Mammary microvascular endothelial cell (primary cell): Measurements from ENCODE around the gene CHTF8. TPM values are rescaled to one million over a fixed set of nuclear protein-coding genes. Genes with fewer than 3 reads are reported as not detected.

Experiments
- total RNA-seq: library from RNA; depleted of rRNA; stranded (reverse); fragments of >200 nt; gene quantifications from 2 replicates; pipeline ENCODE4 v1.2.3, GENCODE V29; 2015

The CHTF8 gene, protein sequence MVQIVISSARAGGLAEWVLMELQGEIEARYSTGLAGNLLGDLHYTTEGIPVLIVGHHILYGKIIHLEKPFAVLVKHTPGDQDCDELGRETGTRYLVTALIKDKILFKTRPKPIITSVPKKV
- total RNA-seq: 58.7 and 60.9 TPM in 2 replicates

GRCh38 chr16:69132424-69133252 is at the start of gene CHTF8, which contains the start of gene UTP4:
Gene CHTF8 (minus strand): TSS chr16:69132588. CDS start chr16:69121458, 11,130 bp downstream.
Gene UTP4 (plus strand): TSS chr16:69132649. CDS start chr16:69133460, 811 bp downstream.

DNA sequence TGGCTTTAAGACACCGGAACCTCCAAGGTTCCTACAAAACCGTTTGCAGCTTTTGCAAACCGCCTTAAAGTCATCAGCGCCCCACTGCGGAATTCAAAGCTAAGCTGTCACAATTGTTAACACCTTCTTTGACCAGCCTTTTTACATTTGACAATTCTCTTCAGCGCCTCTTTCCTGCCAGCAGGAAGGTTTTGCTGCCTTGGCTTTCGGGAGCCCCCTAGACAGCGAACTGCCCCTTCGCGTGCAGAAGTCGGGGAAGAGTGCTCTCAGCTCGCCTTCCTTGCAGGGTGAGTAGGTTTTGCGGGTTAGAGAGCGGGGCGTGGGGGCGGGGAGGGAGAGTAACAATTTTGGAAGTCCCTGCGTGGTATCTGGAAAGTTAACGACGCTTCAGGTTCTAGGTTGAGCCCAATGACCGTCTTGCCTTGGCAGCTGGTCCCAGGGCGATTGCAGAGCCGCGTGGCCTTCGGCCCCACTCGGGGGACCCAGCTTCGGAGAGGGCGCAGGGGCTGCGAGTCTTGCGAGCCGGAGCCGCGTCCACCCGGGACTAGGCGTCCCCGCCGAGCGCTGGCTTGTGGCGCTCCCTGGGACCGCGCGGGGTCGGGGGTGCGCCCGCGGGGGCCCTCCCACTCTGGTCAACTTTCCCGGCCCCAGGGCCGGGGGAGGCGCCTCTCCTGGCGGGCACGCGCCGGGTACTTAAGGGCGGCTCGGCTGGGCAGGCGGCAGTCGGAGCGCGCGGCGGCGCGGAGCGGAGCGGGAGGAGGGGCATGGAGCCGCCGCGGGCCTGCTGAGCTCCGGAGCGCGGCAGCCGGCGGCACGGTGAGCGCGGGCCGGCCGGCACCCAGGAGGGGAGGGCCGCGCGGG is 26.7 kb downstream of the CHTF8 start, which contains the start of gene HAS3:
Gene HAS3, plus strand, starts transcription at position 153 of the 861 bp plus-strand sequence. CDS start 3,743 bp downstream, outside the sequence.

Other genes starting within 250 kb of the CHTF8 start
- gene HAS3, start 26.9 kb downstream of the CHTF8 start, total RNA-seq: 0.15 and 1.1 TPM in 2 replicates
- 20.5 and 23.1 TPM in 2 replicates for gene UTP4, start 61 bp upstream of the CHTF8 start, total RNA-seq
- 32.6 and 75.7 TPM in 2 replicates for gene SNTB2, start 54.6 kb upstream of the CHTF8 start, total RNA-seq
- gene VPS4A, start 178.8 kb upstream of the CHTF8 start, total RNA-seq: 38.4 and 41.5 TPM in 2 replicates
- gene PDF, start 198.0 kb upstream of the CHTF8 start, total RNA-seq: 22.1 and 22.5 TPM in 2 replicates
- 30.9 and 34.4 TPM in 2 replicates for gene COG8, start 207.0 kb upstream of the CHTF8 start, total RNA-seq
- 34.6 and 36.5 TPM in 2 replicates for gene NIP7, start 207.2 kb upstream of the CHTF8 start, total RNA-seq
- gene TMED6, start 219.2 kb upstream of the CHTF8 start, total RNA-seq: not detected in 2 replicates